ENCODE results near the gene DRC7.
"Not testable (repeated sequence)": the region's sequence is repeated elsewhere in the genome, so short reads cannot be mapped to it uniquely, and the experiment has no call there.

DRC7 gene

GRCh38 chr16:57738844-57739243 lies 44.2 kb downstream of the DRC7 start:
- no peak for DNase-seq

GRCh38 chr16:57739756-57740422 lies 45.3 kb downstream of the DRC7 start:
- DNase-seq, result no peak

- DNase-seq, result no peak
These were observed 45.9 kb downstream of the DRC7 start for GRCh38 chr16:57740423-57741071.

- DNase-seq, result no peak
These were observed 47.1 kb downstream of the DRC7 start for GRCh38 chr16:57741660-57742191.

- DNase-seq, result no peak
These were observed 47.9 kb downstream of the DRC7 start for GRCh38 chr16:57742543-57742942.

- no peak for DNase-seq
These were observed 48.9 kb downstream of the DRC7 start for GRCh38 chr16:57743458-57743857.

- DNase-seq, result no peak
These were observed 49.5 kb downstream of the DRC7 start for GRCh38 chr16:57743886-57744641.

- no peak for DNase-seq
These were observed 50.0 kb downstream of the DRC7 start for GRCh38 chr16:57744642-57744903.

- no peak for DNase-seq
These were observed 51.2 kb downstream of the DRC7 start for GRCh38 chr16:57745768-57746167.

GRCh38 chr16:57746316-57746715 lies 51.7 kb downstream of the DRC7 start:
- DNase-seq, result not testable (repeated sequence)

GRCh38 chr16:57747091-57747490 lies 52.5 kb downstream of the DRC7 start:
- no peak for DNase-seq

- DNase-seq, result no peak
These were observed 52.9 kb downstream of the DRC7 start for GRCh38 chr16:57747496-57747895.

GRCh38 chr16:57747996-57748395 lies 53.4 kb downstream of the DRC7 start:
- DNase-seq, result no peak

- no peak for DNase-seq
These were observed 54.0 kb downstream of the DRC7 start for GRCh38 chr16:57748596-57748995.

GRCh38 chr16:57749101-57749692 lies 54.6 kb downstream of the DRC7 start:
- no peak for DNase-seq

- no peak for DNase-seq
These were observed 55.3 kb downstream of the DRC7 start for GRCh38 chr16:57749856-57750452.

- DNase-seq, result no peak
These were observed 56.4 kb downstream of the DRC7 start for GRCh38 chr16:57750796-57751538.

GRCh38 chr16:57751539-57752202 lies 57.1 kb downstream of the DRC7 start:
- no peak for DNase-seq

GRCh38 chr16:57752203-57752580 lies 57.6 kb downstream of the DRC7 start:
- no peak for DNase-seq

- no peak for DNase-seq
These were observed 58.2 kb downstream of the DRC7 start for GRCh38 chr16:57752581-57753447.
